HTERT RPE-1 (cell line): Measurements from ENCODE around the gene SP110.
"Not testable (repeated sequence)": the region's sequence is repeated elsewhere in the genome, so short reads cannot be mapped to it uniquely, and the experiment has no call there.

Experiments
- in situ Hi-C: fragments of 300-500 bp; cut with MboI; formaldehyde crosslinking; loops from 4 replicates; pipeline ENCODE4 v1.14.3; 2020; ENCODE audit warnings: low sequenced_read_pairs

SP110 gene

GRCh38 chr2:230129343-230129742, 90.4 kb downstream of the SP110 start:
- in situ Hi-C loops = no loop called here

DNA sequence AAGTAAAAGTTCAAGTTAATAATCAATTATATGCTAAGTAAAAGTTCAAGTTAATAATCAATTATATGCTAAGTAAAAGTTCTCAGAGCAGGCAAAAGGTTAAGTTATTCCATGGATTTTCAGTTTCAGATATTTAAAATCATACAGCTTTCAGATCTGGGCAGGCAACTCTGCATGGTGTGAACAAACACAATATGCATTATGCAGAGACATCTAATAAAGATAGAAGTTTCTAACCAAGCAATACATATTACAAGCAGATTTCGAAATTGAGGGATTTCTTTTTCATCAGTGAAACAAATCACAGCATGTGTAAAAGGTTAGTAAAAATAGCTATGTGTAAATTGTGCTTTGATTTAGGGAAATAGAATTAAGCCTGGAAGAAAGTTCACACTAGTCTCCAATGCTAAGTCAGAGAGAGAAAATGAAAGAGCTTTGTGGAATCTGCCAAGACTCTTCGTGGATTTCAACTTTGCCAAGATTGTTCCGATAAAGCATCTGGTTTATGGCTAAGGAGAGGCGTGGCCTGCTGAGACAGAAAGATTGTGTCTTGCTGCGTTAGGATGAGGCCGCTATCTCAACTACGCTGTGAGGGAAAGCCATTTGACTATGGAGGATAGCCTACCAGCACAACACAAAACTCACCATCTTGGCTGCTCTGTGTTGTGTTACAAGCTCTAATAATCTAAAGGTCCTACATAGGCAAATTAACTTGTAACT, 91.0 kb downstream of the SP110 start:
- in situ Hi-C loops = no loop called here

DNA sequence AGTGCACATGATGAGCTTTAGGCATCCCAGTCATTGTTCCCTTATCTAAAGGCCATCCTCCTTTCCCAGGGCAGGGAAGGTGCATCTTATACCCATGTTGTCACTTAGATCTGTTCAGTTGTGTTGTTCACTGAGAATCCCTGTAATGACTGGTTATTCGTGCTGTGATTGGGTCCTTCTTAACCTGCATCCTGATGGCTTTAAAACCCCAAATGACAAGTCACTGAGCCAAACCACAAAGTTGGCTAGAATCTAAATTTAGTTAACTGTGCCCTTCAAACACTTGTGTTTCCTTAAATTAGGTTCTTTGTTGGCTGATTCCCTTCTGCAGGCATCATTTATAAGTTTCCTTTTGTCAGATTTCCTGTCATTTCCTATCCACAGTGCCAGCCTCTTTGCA, 92.6 kb downstream of the SP110 start:
- in situ Hi-C loops = no loop called here

- in situ Hi-C loops = no loop called here
Observed at GRCh38 chr2:230124757-230125431, 94.9 kb downstream of the SP110 start.

GRCh38 chr2:230124235-230124634, 95.5 kb downstream of the SP110 start:
- in situ Hi-C loops = no loop called here

- in situ Hi-C loops = not testable (repeated sequence)
Observed at GRCh38 chr2:230120376-230120775, 99.4 kb downstream of the SP110 start.

DNA sequence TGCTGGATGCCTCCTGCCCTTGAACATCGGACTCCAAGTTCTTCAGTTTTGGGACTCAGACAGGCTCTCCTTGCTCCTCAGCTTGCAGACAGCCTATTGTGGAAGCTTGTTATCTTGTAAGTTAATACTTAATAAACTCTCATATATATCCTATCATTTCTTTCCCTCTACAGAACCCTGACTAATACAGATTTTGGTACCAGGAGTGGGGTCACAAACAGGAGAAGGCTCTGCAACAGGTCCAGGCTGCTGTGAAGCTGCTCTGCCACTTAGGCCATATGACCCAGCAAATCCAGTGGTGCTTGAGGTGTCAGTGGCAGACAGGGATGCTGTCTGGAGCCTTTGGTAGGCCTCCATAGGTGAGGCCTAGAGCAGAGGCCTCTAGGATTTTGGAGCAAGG, 100.0 kb downstream of the SP110 start:
- in situ Hi-C loops = not testable (repeated sequence)
